GM10266 (cell line): Measurements from ENCODE around the gene NFKB1.

ENCODE experiments used
- DNase-seq: peaks from one replicate; pipeline ENCODE4 v3.0.0; 2012; ENCODE audit errors: extremely low spot score
- CTCF ChIP-seq: IDR thresholded peaks from 2 replicates; pipeline ENCODE4 v1.5.1; 2012; ENCODE audit warnings: mild to moderate bottlenecking, low read depth; ENCODE audit not compliant: control insufficient read depth, insufficient read depth; ENCODE audit errors: missing control alignments

The NFKB1 gene

GRCh38 chr4:102500696-102501446 lies at the start of gene NFKB1:
NFKB1 (plus strand) TSS chr4:102501359; CDS start chr4:102525519, 24,160 bp downstream.
- TF ChIP-seq CTCF, result no peak
- peak; percentile 86 for DNase-seq

GRCh38 chr4:102452854-102453253 lies 48.3 kb upstream of the NFKB1 start:
- no peak for DNase-seq
- TF ChIP-seq CTCF, result no peak

GRCh38 chr4:102453827-102454226 lies 47.3 kb upstream of the NFKB1 start:
- no peak for DNase-seq
- no peak for TF ChIP-seq CTCF

- no peak for DNase-seq
- TF ChIP-seq CTCF, result no peak
These were observed 46.9 kb upstream of the NFKB1 start for GRCh38 chr4:102454268-102454667.

- TF ChIP-seq CTCF, result no peak
These were observed 46.0 kb upstream of the NFKB1 start for GRCh38 chr4:102454981-102455685.

GRCh38 chr4:102455750-102456149 lies 45.4 kb upstream of the NFKB1 start:
- TF ChIP-seq CTCF, result no peak
- DNase-seq, result no peak

More at GRCh38 chr4:102454981-102455685, 46.0 kb upstream of the NFKB1 start:
- DNase-seq, result no peak

GRCh38 chr4:102466298-102466697 lies 34.9 kb upstream of the NFKB1 start:
- TF ChIP-seq CTCF, result no peak
- DNase-seq, result no peak
